Calu3 (cell line): ENCODE data around the gene SH3PXD2A. TPM values are rescaled to one million over a fixed set of nuclear protein-coding genes. Genes with fewer than 3 reads are reported as not detected.

Experiments used
- BruUV-seq: library from RNA; stranded (reverse); fragments of 400-500 nt; replicated peaks from 2 replicates; lab custom pipeline; 2021; lab: Mats Ljungman, UMichigan
- CTCF ChIA-PET: fragments of 300-600 bp; sonication (Branson Sonifier 250); formaldehyde crosslinking; loops from one replicate; lab custom pipeline; 2022; ENCODE audit warnings: antibody characterized with exemption; lab: Charles Lee
- DNase-seq: peaks from one replicate; pipeline ENCODE4 v3.0.0; 2022
- H3K27ac Mint-ChIP-seq: one replicate; pipeline ENCODE4 v1.8.0; 2022; ENCODE audit warnings: mixed read lengths; ENCODE audit not compliant: unreplicated experiment
- H3K27me3 Mint-ChIP-seq: one replicate; pipeline ENCODE4 v1.8.0; 2022; ENCODE audit warnings: mixed read lengths; ENCODE audit not compliant: unreplicated experiment
- H3K36me3 Mint-ChIP-seq: one replicate; pipeline ENCODE4 v1.8.0; 2022; ENCODE audit warnings: mild to moderate bottlenecking, moderate library complexity, mixed read lengths; ENCODE audit not compliant: insufficient read depth, unreplicated experiment
- H3K4me1 Mint-ChIP-seq: one replicate; pipeline ENCODE4 v1.8.0; 2022; ENCODE audit warnings: mild to moderate bottlenecking, low read depth, mixed read lengths; ENCODE audit not compliant: unreplicated experiment
- H3K4me3 Mint-ChIP-seq: one replicate; pipeline ENCODE4 v1.8.0; 2022; ENCODE audit warnings: mild to moderate bottlenecking, low read depth, moderate library complexity, mixed read lengths; ENCODE audit not compliant: unreplicated experiment
- H3K9me3 Mint-ChIP-seq: one replicate; pipeline ENCODE4 v1.8.0; 2022; ENCODE audit warnings: low read depth, mixed read lengths; ENCODE audit not compliant: unreplicated experiment
- intact Hi-C: fragments of 100-400 bp; cut with micrococcal nuclease; formaldehyde crosslinking; loops from one replicate; pipeline ENCODE4 v1.10.0; 2022; ENCODE audit not compliant: unreplicated experiment
- total RNA-seq: library from RNA; stranded (reverse); gene quantifications from 2 replicates; pipeline ENCODE4 v1.2.3, GENCODE V29; 2022
- TF ChIP-seq, protein P1 (sequence below): fragments of 200-600 bp; IDR thresholded peaks from one replicate; pipeline ENCODE4 v1.8.0; 2022; ENCODE audit warnings: antibody characterized with exemption; ENCODE audit not compliant: unreplicated experiment

SH3PXD2A gene
- total RNA-seq, 1 experiment from 2014 or later, result 7.5 TPM

DNA sequence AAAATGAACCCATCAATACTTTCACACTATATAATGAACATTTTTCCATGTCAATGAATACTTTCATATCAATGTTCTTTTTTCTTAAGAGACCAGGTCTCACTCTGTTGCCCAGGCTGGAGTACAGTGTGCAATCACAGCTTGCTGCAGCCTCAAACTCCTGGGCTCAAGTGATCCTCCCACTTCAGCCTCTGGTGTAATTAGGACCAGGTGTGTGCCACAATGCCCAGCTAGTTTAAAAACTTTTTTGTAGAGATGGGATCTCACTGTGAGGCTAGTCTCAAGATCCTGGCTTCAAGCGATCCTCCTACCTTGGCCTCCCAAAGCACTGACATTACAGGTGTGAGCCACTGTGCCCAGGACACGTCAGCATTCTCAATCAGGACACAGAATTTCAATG lies 85.2 kb downstream of the SH3PXD2A start:
- H3K4me1 Mint-ChIP-seq, result peaks cover 8% of the 10 kb centered on the region
- no TSS peak for BruUV-seq
- peaks cover 4% of the 10 kb centered on the region for H3K36me3 Mint-ChIP-seq
- no peak overlapping the region for H3K4me3 Mint-ChIP-seq
- TF ChIP-seq, protein P1, sequence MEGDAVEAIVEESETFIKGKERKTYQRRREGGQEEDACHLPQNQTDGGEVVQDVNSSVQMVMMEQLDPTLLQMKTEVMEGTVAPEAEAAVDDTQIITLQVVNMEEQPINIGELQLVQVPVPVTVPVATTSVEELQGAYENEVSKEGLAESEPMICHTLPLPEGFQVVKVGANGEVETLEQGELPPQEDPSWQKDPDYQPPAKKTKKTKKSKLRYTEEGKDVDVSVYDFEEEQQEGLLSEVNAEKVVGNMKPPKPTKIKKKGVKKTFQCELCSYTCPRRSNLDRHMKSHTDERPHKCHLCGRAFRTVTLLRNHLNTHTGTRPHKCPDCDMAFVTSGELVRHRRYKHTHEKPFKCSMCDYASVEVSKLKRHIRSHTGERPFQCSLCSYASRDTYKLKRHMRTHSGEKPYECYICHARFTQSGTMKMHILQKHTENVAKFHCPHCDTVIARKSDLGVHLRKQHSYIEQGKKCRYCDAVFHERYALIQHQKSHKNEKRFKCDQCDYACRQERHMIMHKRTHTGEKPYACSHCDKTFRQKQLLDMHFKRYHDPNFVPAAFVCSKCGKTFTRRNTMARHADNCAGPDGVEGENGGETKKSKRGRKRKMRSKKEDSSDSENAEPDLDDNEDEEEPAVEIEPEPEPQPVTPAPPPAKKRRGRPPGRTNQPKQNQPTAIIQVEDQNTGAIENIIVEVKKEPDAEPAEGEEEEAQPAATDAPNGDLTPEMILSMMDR, result no peak
- H3K27me3 Mint-ChIP-seq, result peaks cover 51% of the 10 kb centered on the region
- H3K27ac Mint-ChIP-seq, result no peak overlapping the region
- no peaks in the 10 kb centered on the region for H3K9me3 Mint-ChIP-seq
- intact Hi-C loops, result no loop called here
- no peak for DNase-seq
- CTCF ChIA-PET, result no interaction called here

DNA sequence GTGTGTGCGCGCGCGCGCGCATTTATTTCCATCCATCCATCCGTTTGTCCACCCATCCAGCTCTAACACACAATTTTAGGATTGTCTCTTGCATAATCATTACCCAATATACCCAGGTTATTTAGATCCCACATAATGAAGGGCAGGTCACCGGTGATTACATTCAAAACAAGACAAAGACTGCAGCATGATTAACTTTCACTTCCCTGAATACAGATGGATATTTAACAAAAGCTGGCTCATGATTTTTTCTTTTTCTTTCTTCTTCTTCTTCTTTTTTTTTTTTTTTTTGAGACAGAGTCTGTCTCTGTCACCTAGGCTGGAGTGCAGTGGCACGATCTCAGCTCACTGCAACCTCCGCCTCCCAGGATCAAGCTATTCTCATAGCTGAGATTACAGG lies 86.2 kb downstream of the SH3PXD2A start:
- no peak overlapping the region for H3K4me3 Mint-ChIP-seq
- peaks cover 8% of the 10 kb centered on the region for H3K4me1 Mint-ChIP-seq
- DNase-seq, result no peak
- peaks cover 46% of the 10 kb centered on the region for H3K27me3 Mint-ChIP-seq
- intact Hi-C loops, result loop anchor here (10.0 kb wide), 1 partner anchor 86 kb away; the partner anchor contains the start of gene SH3PXD2A
- no peak overlapping the region for H3K27ac Mint-ChIP-seq
- H3K36me3 Mint-ChIP-seq, result peaks cover 4% of the 10 kb centered on the region
- no TSS peak for BruUV-seq
- TF ChIP-seq, protein P1, result no peak
- CTCF ChIA-PET, result interaction anchor here (0.5 kb wide), 1 partner anchor 39 kb away, joined by 5 read pairs; no protein-coding TSS in a partner anchor
- no peaks in the 10 kb centered on the region for H3K9me3 Mint-ChIP-seq

DNA sequence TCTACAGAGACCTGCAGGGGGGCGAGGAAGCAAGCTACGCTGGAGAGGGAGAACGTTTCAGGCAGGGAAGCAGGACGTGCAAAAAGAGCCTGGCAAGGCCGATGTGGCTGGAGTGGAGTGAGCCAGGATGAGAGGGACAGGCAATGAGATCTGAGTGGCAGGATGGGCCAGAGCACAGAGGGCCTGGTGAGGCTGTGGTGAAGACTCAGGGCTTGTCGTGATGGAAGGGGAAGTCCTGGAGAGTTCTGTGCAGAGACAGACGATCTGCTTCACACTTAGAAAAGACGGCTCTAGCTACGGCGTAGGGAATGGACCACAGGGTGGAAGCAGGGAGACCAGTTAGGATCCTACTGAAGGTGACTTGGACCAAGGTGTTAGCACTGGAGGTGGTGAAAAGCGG lies 87.0 kb downstream of the SH3PXD2A start:
- intact Hi-C loops, result loop anchor here (10.0 kb wide), 1 partner anchor 86 kb away; the partner anchor contains the start of gene SH3PXD2A
- TF ChIP-seq, protein P1, result no peak
- Mint-ChIP-seq H3K4me3 (no peak overlapping the region), H3K27me3 (peaks cover 52% of the 10 kb centered on the region), H3K36me3 (peaks cover 4% of the 10 kb centered on the region), H3K4me1 (peaks cover 8% of the 10 kb centered on the region), H3K27ac (no peak overlapping the region), H3K9me3 (no peaks in the 10 kb centered on the region)
- no peak for DNase-seq
- CTCF ChIA-PET, result interaction anchor here (0.5 kb wide), 1 partner anchor 38 kb away, joined by 5 read pairs; no protein-coding TSS in a partner anchor
- no TSS peak for BruUV-seq

- TF ChIP-seq, protein P1, result no peak
- Mint-ChIP-seq H3K4me1 (peaks cover 8% of the 10 kb centered on the region), H3K27me3 (peaks cover 52% of the 10 kb centered on the region), H3K9me3 (no peaks in the 10 kb centered on the region), H3K36me3 (peaks cover 4% of the 10 kb centered on the region), H3K27ac (no peak overlapping the region), H3K4me3 (no peak overlapping the region)
- no TSS peak for BruUV-seq
- intact Hi-C loops, result loop anchor here (10.0 kb wide), 1 partner anchor 87 kb away; the partner anchor contains the start of gene SH3PXD2A
- CTCF ChIA-PET, result no interaction called here
- no peak for DNase-seq
Observed at GRCh38 chr10:103767756-103768155, 87.6 kb downstream of the SH3PXD2A start.
